ENCODE measurements around the gene SMARCD3.

The SMARCD3 gene

GRCh38 chr7:151248346-151249033, at the start of gene SMARCD3:
TSS of gene SMARCD3 (minus strand) at chr7:151248694. CDS start at chr7:151248562, 132 bp downstream.
- no peak for DNase-seq (ENCODE audit: extremely low read depth, low read depth)
- TF ChIP-seq, protein P1, sequence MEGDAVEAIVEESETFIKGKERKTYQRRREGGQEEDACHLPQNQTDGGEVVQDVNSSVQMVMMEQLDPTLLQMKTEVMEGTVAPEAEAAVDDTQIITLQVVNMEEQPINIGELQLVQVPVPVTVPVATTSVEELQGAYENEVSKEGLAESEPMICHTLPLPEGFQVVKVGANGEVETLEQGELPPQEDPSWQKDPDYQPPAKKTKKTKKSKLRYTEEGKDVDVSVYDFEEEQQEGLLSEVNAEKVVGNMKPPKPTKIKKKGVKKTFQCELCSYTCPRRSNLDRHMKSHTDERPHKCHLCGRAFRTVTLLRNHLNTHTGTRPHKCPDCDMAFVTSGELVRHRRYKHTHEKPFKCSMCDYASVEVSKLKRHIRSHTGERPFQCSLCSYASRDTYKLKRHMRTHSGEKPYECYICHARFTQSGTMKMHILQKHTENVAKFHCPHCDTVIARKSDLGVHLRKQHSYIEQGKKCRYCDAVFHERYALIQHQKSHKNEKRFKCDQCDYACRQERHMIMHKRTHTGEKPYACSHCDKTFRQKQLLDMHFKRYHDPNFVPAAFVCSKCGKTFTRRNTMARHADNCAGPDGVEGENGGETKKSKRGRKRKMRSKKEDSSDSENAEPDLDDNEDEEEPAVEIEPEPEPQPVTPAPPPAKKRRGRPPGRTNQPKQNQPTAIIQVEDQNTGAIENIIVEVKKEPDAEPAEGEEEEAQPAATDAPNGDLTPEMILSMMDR (IDR thresholded peaks at IDR 0.05; ENCODE audit: low read depth, low read length, missing control alignments) = no peak

DNA sequence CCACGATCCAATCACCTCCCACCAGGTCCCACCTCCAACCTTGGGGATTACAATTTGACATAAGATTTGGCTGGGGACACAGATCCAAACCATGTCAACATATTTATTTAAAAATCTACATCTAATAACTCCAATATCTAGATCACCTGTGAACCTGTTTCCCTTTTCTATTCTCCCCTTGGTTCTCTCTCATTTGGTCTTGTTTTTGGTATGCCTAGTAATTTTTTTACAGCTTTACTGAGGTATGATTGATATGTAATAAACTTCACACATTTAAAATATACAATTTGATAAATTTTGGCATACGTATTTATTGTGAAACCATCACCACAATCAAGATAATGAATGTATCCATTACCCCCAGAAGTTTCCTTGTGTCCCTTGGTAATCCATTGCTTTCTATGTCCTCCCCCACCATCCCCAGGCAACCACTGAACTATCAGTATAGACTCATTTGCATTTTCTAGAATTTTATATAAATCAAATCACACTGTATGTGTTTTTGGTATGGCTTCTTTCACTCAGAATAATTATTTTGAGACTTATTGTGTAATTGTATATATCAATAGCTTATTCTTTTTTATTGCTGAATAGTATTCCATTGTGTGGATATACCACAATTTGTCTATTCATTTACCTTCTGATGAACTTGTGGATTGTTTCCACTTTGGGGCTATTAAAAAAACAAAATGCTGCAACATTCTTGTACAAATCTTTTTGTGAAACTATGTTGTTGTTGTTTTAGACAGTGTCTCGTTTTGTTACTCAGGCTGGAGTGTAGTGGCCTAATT, 47.9 kb upstream of the SMARCD3 start:
- H3K4me3 ChIP-seq (replicated peaks; ENCODE audit: low read depth, low read length) = no peak overlapping the region
- DNase-seq (ENCODE audit: extremely low read depth, low read depth) = no peak
- TF ChIP-seq, protein P1 (IDR thresholded peaks at IDR 0.05; ENCODE audit: low read depth, low read length, missing control alignments) = no peak

More at GRCh38 chr7:151248346-151249033, at the start of gene SMARCD3:
- peak within 1 kb of the TSS; percentile 46 for H3K4me3 ChIP-seq (replicated peaks; ENCODE audit: low read depth, low read length)

GRCh38 chr7:151292850-151293249, 44.4 kb upstream of the SMARCD3 start:
- no peak overlapping the region for H3K4me3 ChIP-seq (replicated peaks; ENCODE audit: low read depth, low read length)
- TF ChIP-seq, protein P1 (IDR thresholded peaks at IDR 0.05; ENCODE audit: low read depth, low read length, missing control alignments) = no peak
- no peak for DNase-seq (ENCODE audit: extremely low read depth, low read depth)

- DNase-seq (ENCODE audit: extremely low read depth, low read depth) = no peak
- no peak overlapping the region for H3K4me3 ChIP-seq (replicated peaks; ENCODE audit: low read depth, low read length)
- TF ChIP-seq, protein P1 (IDR thresholded peaks at IDR 0.05; ENCODE audit: low read depth, low read length, missing control alignments) = no peak
These were observed 42.7 kb upstream of the SMARCD3 start for GRCh38 chr7:151291206-151291605.

DNA sequence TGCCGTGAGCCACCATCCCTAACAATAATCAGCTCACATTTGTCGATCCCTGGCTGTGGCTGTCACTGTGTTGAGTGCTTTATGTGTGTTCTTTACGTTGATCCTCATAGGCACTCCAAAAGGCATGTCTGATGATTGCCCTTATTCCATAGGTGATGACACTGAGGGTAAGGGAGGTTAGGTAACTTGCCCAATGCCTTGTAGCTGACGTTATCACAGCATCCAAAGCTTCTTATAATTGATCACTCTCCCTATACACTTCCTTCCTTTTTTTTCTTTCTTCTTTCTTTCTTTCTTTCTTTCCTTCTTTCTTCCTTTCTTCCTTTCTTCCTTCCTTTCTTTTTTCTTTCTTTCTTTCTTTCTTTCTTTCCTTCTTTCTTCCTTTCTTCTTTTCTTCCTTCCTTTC, 41.9 kb upstream of the SMARCD3 start:
- no peak overlapping the region for H3K4me3 ChIP-seq (replicated peaks; ENCODE audit: low read depth, low read length)
- DNase-seq (ENCODE audit: extremely low read depth, low read depth) = no peak
- TF ChIP-seq, protein P1 (IDR thresholded peaks at IDR 0.05; ENCODE audit: low read depth, low read length, missing control alignments) = no peak

DNA sequence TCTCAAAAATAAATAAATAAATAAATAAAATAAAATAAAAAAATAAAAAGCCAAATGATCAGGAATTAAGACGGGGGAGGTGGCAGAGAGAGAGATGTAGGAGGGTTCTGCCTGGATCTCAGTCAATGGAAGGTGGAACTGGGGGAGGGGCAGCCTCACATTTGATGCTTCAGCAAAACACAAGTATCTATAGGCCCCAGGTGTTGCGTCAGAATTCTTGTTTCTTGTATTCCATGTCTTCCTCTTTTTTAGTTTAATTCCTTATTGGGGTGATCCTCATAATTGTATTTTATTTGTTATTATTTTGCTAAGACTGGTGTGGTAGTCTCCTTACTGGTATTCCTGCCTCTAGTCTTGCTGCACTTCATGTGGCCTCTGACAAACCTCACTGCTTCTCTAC, 41.4 kb upstream of the SMARCD3 start:
- no peak overlapping the region for H3K4me3 ChIP-seq (replicated peaks; ENCODE audit: low read depth, low read length)
- DNase-seq (ENCODE audit: extremely low read depth, low read depth) = no peak
- TF ChIP-seq, protein P1 (IDR thresholded peaks at IDR 0.05; ENCODE audit: low read depth, low read length, missing control alignments) = no peak

Data from HFF-Myc (cell line).